H1 (cell line): Measurements from ENCODE around the gene ABHD4. TPM values are rescaled to one million over a fixed set of nuclear protein-coding genes. Genes with fewer than 3 reads are reported as not detected.

Experiments
- CTCF ChIA-PET: fragments of 300-600 bp; sonication (Branson Sonifier 250); formaldehyde crosslinking; loops from one replicate; lab custom pipeline; 2021; ENCODE audit not compliant: partially characterized antibody; lab: Charles Lee
- POLR2A ChIA-PET: fragments of 300-600 bp; sonication (Branson Sonifier 250); formaldehyde crosslinking; loops from one replicate; lab custom pipeline; 2021; ENCODE audit warnings: inconsistent platforms; ENCODE audit not compliant: partially characterized antibody; lab: Charles Lee
- DNase-seq, 2 experiments: peaks; one replicate each; pipeline versions ENCODE4 v3.0.0 to v3.0.0-alpha.2; 2010 to 2022; ENCODE audit warnings: low spot score in 2 of 2, low read depth in 1 of 2, mixed read lengths in 1 of 2
- FAIRE-seq: peaks from 2 replicates; lab custom pipeline; 2011; peaks lifted over from hg19 to GRCh38; lab: Jason Lieb, UNC
- H2AFZ ChIP-seq: 2 replicates; pipeline ENCODE4 v1.8.1; 2012; ENCODE audit warnings: low read length, inconsistent platforms
- H2AK5ac ChIP-seq: 2 replicates; pipeline ENCODE4 v1.6.1; 2013; ENCODE audit warnings: low read depth, low read length
- H2BK120ac ChIP-seq: replicated peaks from 2 replicates; pipeline ENCODE3; 2013; ENCODE audit warnings: low read depth, low read length, inconsistent platforms
- H2BK12ac ChIP-seq: 2 replicates; pipeline ENCODE4 v1.6.1; 2013; ENCODE audit warnings: low read depth, low read length
- H2BK15ac ChIP-seq: 2 replicates; pipeline ENCODE4 v1.6.1; 2013; ENCODE audit warnings: low read length
- H2BK20ac ChIP-seq: 2 replicates; pipeline ENCODE4 v1.6.1; 2013; ENCODE audit warnings: low read length
- H2BK5ac ChIP-seq: 2 replicates; pipeline ENCODE4 v1.6.1; 2013; ENCODE audit warnings: low read depth, low read length
- H3K14ac ChIP-seq: 2 replicates; pipeline ENCODE4 v1.6.1; 2013; ENCODE audit warnings: inconsistent platforms; ENCODE audit not compliant: insufficient read length
- H3K18ac ChIP-seq: 2 replicates; pipeline ENCODE4 v1.6.1; 2013; ENCODE audit warnings: low read length; ENCODE audit errors: extremely low read depth
- H3K23ac ChIP-seq: 2 replicates; pipeline ENCODE4 v1.6.1; 2013; ENCODE audit warnings: inconsistent platforms; ENCODE audit not compliant: insufficient read length
- H3K23me2 ChIP-seq: 2 replicates; pipeline ENCODE4 v1.6.1; 2013; ENCODE audit warnings: low read depth, low read length
- H3K27ac ChIP-seq: 2 replicates; pipeline ENCODE4 v1.6.1; 2011; ENCODE audit warnings: low read depth, low read length, inconsistent platforms
- H3K27me3 ChIP-seq, 4 experiments: replicated peaks in 1 of 4; 1 replicate in 1 of 4; 2 replicates in 3 of 4; pipeline versions ENCODE4 v1.6.1 to v1.8.1; 2011 to 2013; ENCODE audit warnings: low read length in 3 of 4, mild to moderate bottlenecking in 3 of 4, inconsistent platforms in 2 of 4, mixed read lengths in 2 of 4, moderate library complexity in 1 of 4; ENCODE audit not compliant: control insufficient read depth in 3 of 4, insufficient read depth in 3 of 4; ENCODE audit errors: extremely low read depth in 1 of 4
- H3K36me3 ChIP-seq, 4 experiments: 2 replicates each; pipeline versions ENCODE4 v1.6.1 to v1.8.1; 2011 to 2013; ENCODE audit warnings: mild to moderate bottlenecking in 4 of 4, low read length in 3 of 4, moderate library complexity in 2 of 4, control low read depth in 1 of 4, inconsistent platforms in 1 of 4; ENCODE audit not compliant: insufficient read depth in 4 of 4, control insufficient read depth in 2 of 4
- H3K4ac ChIP-seq: replicated peaks from 2 replicates; pipeline ENCODE3; 2013; ENCODE audit warnings: low read length, low read depth, mixed read lengths, inconsistent platforms; ENCODE audit not compliant: insufficient read length
- H3K4me1 ChIP-seq, 4 experiments: replicated peaks in 1 of 4; 1 replicate in 1 of 4; 2 replicates in 3 of 4; pipeline versions ENCODE4 v1.6.1 to v1.8.1; 2011 to 2013; ENCODE audit warnings: low read length in 3 of 4, inconsistent platforms in 2 of 4, mixed read lengths in 1 of 4; ENCODE audit not compliant: insufficient read depth in 4 of 4, control insufficient read depth in 3 of 4
- H3K4me2 ChIP-seq, 2 experiments: 2 replicates each; pipeline versions ENCODE4 v1.6.1 to v1.8.1; 2011 to 2013; ENCODE audit warnings: low read depth in 2 of 2, low read length in 2 of 2, control low read depth in 1 of 2, inconsistent platforms in 1 of 2, mild to moderate bottlenecking in 1 of 2; ENCODE audit not compliant: insufficient read depth in 1 of 2
- H3K4me3 ChIP-seq, 4 experiments: fragments of 200-600, 300-600 bp in 1 of 4; sonication (generic), shearing (Covaris generic), sonication (Bioruptor Twin) in 1 of 4; 2 replicates each; pipeline versions ENCODE4 v1.5.1 to v1.8.1; 2011 to 2016; ENCODE audit warnings: low read length in 4 of 4, low read depth in 3 of 4, control low read depth in 2 of 4, inconsistent platforms in 2 of 4, mild to moderate bottlenecking in 2 of 4, mixed read lengths in 1 of 4, moderate library complexity in 1 of 4; ENCODE audit not compliant: insufficient read depth in 2 of 4; ENCODE audit errors: extremely low read depth in 1 of 4
- H3K56ac ChIP-seq: replicated peaks from 2 replicates; pipeline ENCODE3; 2013; ENCODE audit warnings: low read depth, mild to moderate bottlenecking, mixed read lengths, low read length, inconsistent platforms; ENCODE audit not compliant: insufficient read length
- H3K79me1 ChIP-seq: 2 replicates; pipeline ENCODE4 v1.6.1; 2013; ENCODE audit warnings: low read depth, low read length, control low read depth
- H3K79me2 ChIP-seq, 2 experiments: 2 replicates each; pipeline versions ENCODE4 v1.6.1 to v1.8.1; 2012 to 2013; ENCODE audit warnings: low read length in 2 of 2, mild to moderate bottlenecking in 2 of 2, inconsistent platforms in 1 of 2; ENCODE audit not compliant: insufficient read depth in 2 of 2, control insufficient read depth in 1 of 2
- H3K9ac ChIP-seq, 4 experiments: replicated peaks in 1 of 4; 1 replicate in 1 of 4; 2 replicates in 3 of 4; pipeline versions ENCODE4 v1.6.1 to v1.8.1; 2011 to 2013; ENCODE audit warnings: low read depth in 3 of 4, low read length in 3 of 4, control low read depth in 2 of 4, mild to moderate bottlenecking in 2 of 4, moderate library complexity in 2 of 4, inconsistent platforms in 1 of 4; ENCODE audit errors: extremely low read depth in 1 of 4
- H3K9me3 ChIP-seq, 2 experiments: 2 replicates each; pipeline versions ENCODE4 v1.6.1 to v1.8.1; 2012 to 2013; ENCODE audit warnings: mild to moderate bottlenecking in 2 of 2, moderate library complexity in 2 of 2, control low read depth in 1 of 2, inconsistent platforms in 1 of 2, low read depth in 1 of 2, low read length in 1 of 2, mixed read lengths in 1 of 2; ENCODE audit not compliant: insufficient read depth in 2 of 2
- H4K20me1 ChIP-seq, 2 experiments: replicated peaks in 1 of 2; 2 replicates each; pipeline versions ENCODE3 to v1.8.1; 2011 to 2013; ENCODE audit warnings: inconsistent platforms in 2 of 2, low read length in 2 of 2, mild to moderate bottlenecking in 1 of 2; ENCODE audit not compliant: insufficient read depth in 2 of 2, control insufficient read depth in 1 of 2
- H4K5ac ChIP-seq: 2 replicates; pipeline ENCODE4 v1.6.1; 2013; ENCODE audit warnings: low read length, low read depth, mixed read lengths, inconsistent platforms; ENCODE audit not compliant: insufficient read length
- H4K8ac ChIP-seq: 2 replicates; pipeline ENCODE4 v1.8.0; 2013; ENCODE audit warnings: mild to moderate bottlenecking, moderate library complexity, low read length, inconsistent platforms; ENCODE audit not compliant: insufficient read depth; ENCODE audit errors: extremely low read depth
- H4K91ac ChIP-seq: replicated peaks from 2 replicates; pipeline ENCODE3; 2013; ENCODE audit warnings: low read length, mixed read lengths, inconsistent platforms; ENCODE audit not compliant: insufficient read length
- BCL11A ChIP-seq, 2 experiments: IDR thresholded peaks; one replicate each; pipeline ENCODE4 v1.6.1; 2011; ENCODE audit warnings: low read depth in 2 of 2, low read length in 2 of 2, mild to moderate bottlenecking in 2 of 2
- CEBPB ChIP-seq: IDR thresholded peaks from 2 replicates; pipeline ENCODE4 v1.6.1; 2012; ENCODE audit warnings: low read depth, low read length
- CHD1 ChIP-seq: IDR thresholded peaks from 2 replicates; pipeline ENCODE4 v1.6.1; 2012; ENCODE audit warnings: low read depth, low read length, improper control_type of control experiment
- CTBP2 ChIP-seq: IDR thresholded peaks from 2 replicates; pipeline ENCODE4 v1.7.0; 2011; ENCODE audit warnings: borderline replicate concordance, mild to moderate bottlenecking, moderate library complexity, mixed read lengths, low read length; ENCODE audit not compliant: insufficient read depth, insufficient read length
- CTCF ChIP-seq, 3 experiments: IDR thresholded peaks; 1 replicate in 2 of 3; 2 replicates in 1 of 3; pipeline versions ENCODE4 v1.5.1 to v1.6.1; 2011; ENCODE audit warnings: low read length in 3 of 3, mild to moderate bottlenecking in 3 of 3, inconsistent platforms in 2 of 3, low read depth in 1 of 3, moderate library complexity in 1 of 3; ENCODE audit not compliant: insufficient read depth in 1 of 3; ENCODE audit errors: control extremely low read depth in 1 of 3
- FOSL1 ChIP-seq: IDR thresholded peaks from 2 replicates; pipeline ENCODE4 v1.6.1; 2011; ENCODE audit warnings: mild to moderate bottlenecking, low read depth, low read length, moderate library complexity; ENCODE audit not compliant: insufficient read depth
- POLR2AphosphoS5 ChIP-seq: IDR thresholded peaks from 2 replicates; pipeline ENCODE4 v1.6.1; 2011; ENCODE audit warnings: low read depth, low read length
- RFX5 ChIP-seq: IDR thresholded peaks from 2 replicates; pipeline ENCODE4 v1.6.1; 2011; ENCODE audit warnings: low read depth, low read length, improper control_type of control experiment, borderline replicate concordance
- SP2 ChIP-seq: IDR thresholded peaks from 2 replicates; pipeline ENCODE4 v1.6.1; 2012; ENCODE audit warnings: mild to moderate bottlenecking, low read length, inconsistent platforms
- USF2 ChIP-seq: IDR thresholded peaks from 2 replicates; pipeline ENCODE4 v1.6.1; 2011; ENCODE audit warnings: low read length, improper control_type of control experiment
- WGBS, 2 experiments: shearing (Covaris generic) in 1 of 2; methylation state at CpG; one replicate each; pipeline versions ENCODE4 v1.1.6 to v1.1.7; 2013 to 2015; ENCODE audit warnings: low lambda C conversion rate in 2 of 2, mixed read lengths in 2 of 2, inconsistent platforms in 1 of 2, low coverage in 1 of 2, missing lambda C conversion rate in 1 of 2; ENCODE audit not compliant: insufficient replicate concordance in 2 of 2, insufficient coverage in 1 of 2, insufficient read length in 1 of 2; ENCODE audit errors: extremely low coverage in 1 of 2, missing lambda C conversion rate in 1 of 2; 5-methylcytosine and 5-hydroxymethylcytosine counted together
- polyA plus RNA-seq, 7 experiments: library from polyadenylated mRNA; depleted of rRNA in 3 of 7; stranded (reverse) in 5 of 7; unstranded in 2 of 7; fragments of >200 nt in 5 of 7; fragments of 200-250 nt in 2 of 7; gene quantifications; 1 replicate in 5 of 7; 2 replicates in 1 of 7; 4 replicates in 1 of 7; pipeline versions ENCODE4 v1.2.1 to v1.2.3, GENCODE V29; 2011 to 2013; ENCODE audit warnings: missing spikeins in 2 of 7, mixed read lengths in 2 of 7
- total RNA-seq: library from RNA; stranded (reverse); fragmentation: NEBNext Ultra II Directional; extraction: Animal tissue kit (Norgen Biotek cat#: 25700); gene quantifications from 2 replicates; pipeline ENCODE4 v1.2.1, GENCODE V29; 2021

The ABHD4 gene
- total and polyA plus RNA-seq, 2 of the 8 experiments (the other 6 are each of a cell fraction or from before 2014, with no cell fraction given) = 32.4 to 42.9 TPM

- H3K27ac ChIP-seq = no peak overlapping the region
- H3K36me3 ChIP-seq = no peaks in the 10 kb centered on the region
- no peak overlapping the region for H3K23ac ChIP-seq
- H2BK120ac ChIP-seq = no peak overlapping the region
- H2BK12ac ChIP-seq = no peak overlapping the region
- no peak overlapping the region for H2BK15ac ChIP-seq
- no peaks in the 10 kb centered on the region for H4K20me1 ChIP-seq
- no peak overlapping the region for H2AK5ac ChIP-seq
- H3K23me2 ChIP-seq = no peaks in the 10 kb centered on the region
- no peak overlapping the region for H3K18ac ChIP-seq
- H3K4me3 ChIP-seq = no peak overlapping the region
- FAIRE-seq (no peak), DNase-seq (no peak)
- no peak overlapping the region for H2BK5ac ChIP-seq
- WGBS, 2 experiments = 96% methylated on average over 4 of the region's 4 CpGs; no CpG with 5 or more reads in 1 of the 2 experiments
- H3K56ac ChIP-seq = no peak overlapping the region
- H3K4me1 ChIP-seq = no peaks in the 10 kb centered on the region
- no peaks in the 10 kb centered on the region for H3K27me3 ChIP-seq
- H4K5ac ChIP-seq = no peak overlapping the region
- no peaks in the 10 kb centered on the region for H3K79me2 ChIP-seq
- H4K8ac ChIP-seq = no peak overlapping the region
- ChIA-PET CTCF (interaction anchor here (1.1 to 3.5 kb wide), 5 partner anchors 10 to 75 kb away, joined by 3 to 30 read pairs (median 4); no protein-coding TSS in a partner anchor), POLR2A (no interaction called here)
- H2BK20ac ChIP-seq = no peak overlapping the region
- no peak overlapping the region for H4K91ac ChIP-seq
- H3K9ac ChIP-seq = no peak overlapping the region
- H3K4ac ChIP-seq = no peak overlapping the region
- H3K79me1 ChIP-seq = no peaks in the 10 kb centered on the region
- no peak overlapping the region for H3K14ac ChIP-seq
- H2AFZ ChIP-seq = no peak overlapping the region
- H3K4me2 ChIP-seq = no peak overlapping the region
- H3K9me3 ChIP-seq = no peaks in the 10 kb centered on the region
- TF ChIP-seq CTBP2 (no peak), CEBPB (no peak), RFX5 (no peak), POLR2AphosphoS5 (no peak), BCL11A (IDR thresholded peaks at IDR 0.05; ENCODE audit: low read depth in 2 of 2, low read length in 2 of 2) (no peak), CTCF (IDR thresholded peaks at IDR 0.05; ENCODE audit: control extremely low read depth in 1 of 3, insufficient read depth in 1 of 3, low read depth in 1 of 3, low read length in 3 of 3) (no peak), CHD1 (no peak), FOSL1 (no peak), SP2 (no peak), USF2 (no peak)
Measured at GRCh38 chr14:22646570-22647254, 48.6 kb downstream of the ABHD4 start.
